ENCODE results near the gene FARP2. TPM values are rescaled to one million over a fixed set of nuclear protein-coding genes. Genes with fewer than 3 reads are reported as not detected.
A peak's percentile ranks its signal among the peaks of the same experiment; 100 is the strongest.

Gene FARP2
- total and polyA plus RNA-seq, 2 of the 13 experiments (the other 11 are each of a cell fraction or from before 2014, with no cell fraction given), result 28.0 to 45.4 TPM

DNA sequence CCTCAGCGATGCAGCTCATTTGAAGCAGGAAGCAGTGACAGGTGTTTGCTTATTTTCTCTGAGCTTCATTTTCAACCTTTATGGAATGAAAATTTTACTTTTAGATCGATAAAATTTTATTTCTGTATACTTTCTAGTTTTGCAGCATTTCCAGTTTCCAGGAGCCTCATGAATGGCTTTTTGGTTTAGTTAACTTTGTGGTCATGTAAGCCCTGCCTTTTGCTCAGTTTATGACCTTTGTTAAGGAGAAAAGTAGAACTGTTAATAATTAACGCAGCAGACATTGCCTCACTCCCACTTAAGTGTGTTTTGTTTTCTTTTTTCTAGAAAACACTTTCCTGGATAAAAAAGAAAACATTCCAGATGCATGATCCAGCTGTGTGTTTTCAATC lies 4.4 kb upstream of the FARP2 start (continued):
- TF ChIP-seq ZZZ3 (CRISPR knock-in tag; IDR thresholded peaks at IDR 0.05; ENCODE audit: borderline replicate concordance) (no peak), RXRB (CRISPR knock-in tag; IDR thresholded peaks at IDR 0.05; ENCODE audit: borderline replicate concordance) (peak; percentile 43; the same call in 1 of the 2 replicates), ZNF605 (CRISPR knock-in tag; IDR thresholded peaks at IDR 0.05) (no peak), HNRNPUL1 (IDR thresholded peaks at IDR 0.05; ENCODE audit: low read depth, low read length) (peak; percentile 96), ZNF720 (CRISPR knock-in tag; IDR thresholded peaks at IDR 0.05) (no peak), MIER3 (CRISPR knock-in tag; IDR thresholded peaks at IDR 0.05; ENCODE audit: borderline replicate concordance) (no peak), ZNF331 (CRISPR knock-in tag; IDR thresholded peaks at IDR 0.05) (no peak), MEF2D (CRISPR knock-in tag; IDR thresholded peaks at IDR 0.05) (no peak; the same call in 1 of the 2 replicates), SRSF1 (optimal IDR thresholded peaks at IDR 0.05; ENCODE audit: low read depth, low read length) (no peak), ATF7-NPFF (CRISPR knock-in tag; IDR thresholded peaks at IDR 0.05; ENCODE audit: low read depth) (no peak), ZNF709 (CRISPR knock-in tag; IDR thresholded peaks at IDR 0.05) (no peak), ZNF644 (CRISPR knock-in tag; IDR thresholded peaks at IDR 0.05; ENCODE audit: low read depth) (no peak), ZFP90 (CRISPR knock-in tag; IDR thresholded peaks at IDR 0.05; ENCODE audit: borderline replicate concordance) (no peak), ZNF878 (CRISPR knock-in tag; IDR thresholded peaks at IDR 0.05) (0 out of 2 replicates have a peak, but pooled peaks have one; percentile 52), SMAD3 (CRISPR knock-in tag; IDR thresholded peaks at IDR 0.05) (0 out of 2 replicates have a peak, but pooled peaks have one; percentile 9), SOX6 (IDR thresholded peaks at IDR 0.05) (no peak), SOX6 (CRISPR knock-in tag; IDR thresholded peaks at IDR 0.05) (peak; percentile 56; the same call in 1 of the 2 replicates), U2AF2 (IDR thresholded peaks at IDR 0.05; ENCODE audit: low read depth, low read length) (no peak), ZNF543 (CRISPR knock-in tag; IDR thresholded peaks at IDR 0.05) (no peak), ZNF253 (CRISPR knock-in tag; IDR thresholded peaks at IDR 0.05; ENCODE audit: borderline replicate concordance) (no peak), ZNF317 (CRISPR knock-in tag; IDR thresholded peaks at IDR 0.05) (0 out of 2 replicates have a peak, but pooled peaks have one; percentile 3), ZNF556 (CRISPR knock-in tag; IDR thresholded peaks at IDR 0.05; ENCODE audit: borderline replicate concordance) (no peak), ZNF552 (CRISPR knock-in tag; IDR thresholded peaks at IDR 0.05; ENCODE audit: borderline replicate concordance) (no peak), ZNF549 (CRISPR knock-in tag; IDR thresholded peaks at IDR 0.05) (no peak), XBP1 (CRISPR knock-in tag; IDR thresholded peaks at IDR 0.05) (no peak), ARNT2 (CRISPR knock-in tag; IDR thresholded peaks at IDR 0.05; ENCODE audit: low read depth) (no peak), ZNF770 (CRISPR knock-in tag; IDR thresholded peaks at IDR 0.05) (0 out of 2 replicates have a peak, but pooled peaks have one; percentile 7)
- TF ChIP-seq, protein P1, sequence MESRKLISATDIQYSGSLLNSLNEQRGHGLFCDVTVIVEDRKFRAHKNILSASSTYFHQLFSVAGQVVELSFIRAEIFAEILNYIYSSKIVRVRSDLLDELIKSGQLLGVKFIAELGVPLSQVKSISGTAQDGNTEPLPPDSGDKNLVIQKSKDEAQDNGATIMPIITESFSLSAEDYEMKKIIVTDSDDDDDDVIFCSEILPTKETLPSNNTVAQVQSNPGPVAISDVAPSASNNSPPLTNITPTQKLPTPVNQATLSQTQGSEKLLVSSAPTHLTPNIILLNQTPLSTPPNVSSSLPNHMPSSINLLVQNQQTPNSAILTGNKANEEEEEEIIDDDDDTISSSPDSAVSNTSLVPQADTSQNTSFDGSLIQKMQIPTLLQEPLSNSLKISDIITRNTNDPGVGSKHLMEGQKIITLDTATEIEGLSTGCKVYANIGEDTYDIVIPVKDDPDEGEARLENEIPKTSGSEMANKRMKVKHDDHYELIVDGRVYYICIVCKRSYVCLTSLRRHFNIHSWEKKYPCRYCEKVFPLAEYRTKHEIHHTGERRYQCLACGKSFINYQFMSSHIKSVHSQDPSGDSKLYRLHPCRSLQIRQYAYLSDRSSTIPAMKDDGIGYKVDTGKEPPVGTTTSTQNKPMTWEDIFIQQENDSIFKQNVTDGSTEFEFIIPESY (CRISPR knock-in tag; IDR thresholded peaks at IDR 0.05), result no peak
- TF ChIP-seq, protein P2, sequence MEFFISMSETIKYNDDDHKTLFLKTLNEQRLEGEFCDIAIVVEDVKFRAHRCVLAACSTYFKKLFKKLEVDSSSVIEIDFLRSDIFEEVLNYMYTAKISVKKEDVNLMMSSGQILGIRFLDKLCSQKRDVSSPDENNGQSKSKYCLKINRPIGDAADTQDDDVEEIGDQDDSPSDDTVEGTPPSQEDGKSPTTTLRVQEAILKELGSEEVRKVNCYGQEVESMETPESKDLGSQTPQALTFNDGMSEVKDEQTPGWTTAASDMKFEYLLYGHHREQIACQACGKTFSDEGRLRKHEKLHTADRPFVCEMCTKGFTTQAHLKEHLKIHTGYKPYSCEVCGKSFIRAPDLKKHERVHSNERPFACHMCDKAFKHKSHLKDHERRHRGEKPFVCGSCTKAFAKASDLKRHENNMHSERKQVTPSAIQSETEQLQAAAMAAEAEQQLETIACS (CRISPR knock-in tag; IDR thresholded peaks at IDR 0.05), result no peak

All from HepG2 (cell line).